ENCODE measurements around the gene GPC3.

The GPC3 gene

DNA sequence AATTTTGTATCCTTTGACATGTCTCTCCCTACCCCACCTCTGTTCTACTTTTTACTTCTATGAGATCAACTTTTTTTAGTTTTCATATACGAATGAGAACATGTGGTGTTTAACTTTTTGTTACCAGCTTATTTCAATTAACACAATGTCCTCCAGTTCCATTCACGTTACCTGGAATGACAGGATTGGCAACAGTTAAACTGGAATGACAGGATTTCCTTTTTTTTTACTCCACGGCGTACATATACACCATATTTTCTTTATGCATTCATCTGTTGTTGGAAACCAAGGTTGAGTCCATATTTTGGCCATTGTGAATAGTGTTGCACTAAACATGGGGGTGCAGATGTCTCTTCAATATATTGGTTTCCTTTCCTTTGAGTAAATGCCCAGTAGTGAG lies 398.3 kb downstream of the GPC3 start:
- DNase-seq (ENCODE audit: low read depth): no peak
- no peak overlapping the region for H3K4me3 ChIP-seq (ENCODE audit: low read depth, low read length)
- TF ChIP-seq, protein P1, sequence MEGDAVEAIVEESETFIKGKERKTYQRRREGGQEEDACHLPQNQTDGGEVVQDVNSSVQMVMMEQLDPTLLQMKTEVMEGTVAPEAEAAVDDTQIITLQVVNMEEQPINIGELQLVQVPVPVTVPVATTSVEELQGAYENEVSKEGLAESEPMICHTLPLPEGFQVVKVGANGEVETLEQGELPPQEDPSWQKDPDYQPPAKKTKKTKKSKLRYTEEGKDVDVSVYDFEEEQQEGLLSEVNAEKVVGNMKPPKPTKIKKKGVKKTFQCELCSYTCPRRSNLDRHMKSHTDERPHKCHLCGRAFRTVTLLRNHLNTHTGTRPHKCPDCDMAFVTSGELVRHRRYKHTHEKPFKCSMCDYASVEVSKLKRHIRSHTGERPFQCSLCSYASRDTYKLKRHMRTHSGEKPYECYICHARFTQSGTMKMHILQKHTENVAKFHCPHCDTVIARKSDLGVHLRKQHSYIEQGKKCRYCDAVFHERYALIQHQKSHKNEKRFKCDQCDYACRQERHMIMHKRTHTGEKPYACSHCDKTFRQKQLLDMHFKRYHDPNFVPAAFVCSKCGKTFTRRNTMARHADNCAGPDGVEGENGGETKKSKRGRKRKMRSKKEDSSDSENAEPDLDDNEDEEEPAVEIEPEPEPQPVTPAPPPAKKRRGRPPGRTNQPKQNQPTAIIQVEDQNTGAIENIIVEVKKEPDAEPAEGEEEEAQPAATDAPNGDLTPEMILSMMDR (IDR thresholded peaks at IDR 0.05; ENCODE audit: low read depth, low read length, missing control alignments): no peak

DNA sequence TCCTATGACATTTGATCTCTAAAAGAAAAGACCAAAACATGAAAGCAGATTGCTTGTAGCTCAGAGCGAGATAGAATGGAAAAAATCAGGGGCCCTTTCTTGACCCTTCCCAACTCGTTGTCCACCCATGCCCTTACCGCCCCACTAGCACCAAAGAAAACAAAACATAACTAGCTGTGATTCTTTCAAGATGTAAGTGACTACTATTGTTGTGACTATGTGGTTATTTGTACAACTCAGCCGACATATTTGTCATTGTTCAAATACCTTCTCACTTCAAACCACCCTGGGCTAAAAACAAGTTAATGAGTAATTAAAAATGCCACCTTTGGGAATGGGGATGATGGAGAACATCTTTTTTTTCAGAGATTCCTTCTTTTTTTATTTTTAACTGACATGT lies 399.0 kb downstream of the GPC3 start:
- no peak overlapping the region for H3K4me3 ChIP-seq (ENCODE audit: low read depth, low read length)
- DNase-seq (ENCODE audit: low read depth): no peak
- TF ChIP-seq, protein P1 (IDR thresholded peaks at IDR 0.05; ENCODE audit: low read depth, low read length, missing control alignments): no peak

DNA sequence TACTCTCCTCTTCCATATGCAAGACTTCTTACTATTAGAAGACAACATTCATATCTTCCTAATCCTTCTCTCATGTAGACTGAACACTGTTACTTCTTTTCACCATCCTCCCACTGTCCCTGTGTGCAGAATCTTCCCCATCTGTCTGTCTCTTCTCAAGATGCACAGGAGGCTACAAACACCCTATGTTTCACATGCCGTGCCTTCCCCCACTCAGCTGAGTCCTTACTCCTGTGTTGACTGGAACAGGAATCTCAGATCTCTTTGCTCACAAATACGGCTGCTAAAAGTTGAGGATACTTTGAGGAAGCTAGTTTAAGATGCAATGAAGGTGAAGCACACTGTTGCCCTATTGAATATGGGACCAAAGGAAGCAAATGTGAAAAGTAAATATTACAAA lies 401.6 kb downstream of the GPC3 start:
- no peak for DNase-seq (ENCODE audit: low read depth)
- TF ChIP-seq, protein P1 (IDR thresholded peaks at IDR 0.05; ENCODE audit: low read depth, low read length, missing control alignments): no peak
- no peak overlapping the region for H3K4me3 ChIP-seq (ENCODE audit: low read depth, low read length)

DNA sequence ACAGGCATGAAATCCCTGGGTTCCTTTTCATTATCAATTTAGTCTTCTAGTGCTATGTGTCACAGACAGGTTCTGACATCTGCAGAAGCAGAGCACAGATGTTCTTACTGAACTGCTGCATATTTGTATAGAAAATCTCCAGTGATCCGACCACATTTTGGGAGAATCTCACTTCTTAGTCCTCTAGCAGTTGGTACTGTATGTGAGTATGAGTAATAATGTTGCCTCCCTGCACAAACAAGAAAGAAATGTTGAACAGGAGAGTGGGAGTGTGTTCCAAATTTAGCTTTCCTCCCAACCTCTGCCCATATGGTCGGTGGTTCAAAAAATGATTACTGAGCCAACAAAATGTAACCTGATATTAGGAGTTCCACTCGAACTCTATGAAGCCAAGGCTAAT lies 404.8 kb downstream of the GPC3 start:
- no peak overlapping the region for H3K4me3 ChIP-seq (ENCODE audit: low read depth, low read length)
- no peak for DNase-seq (ENCODE audit: low read depth)
- TF ChIP-seq, protein P1 (IDR thresholded peaks at IDR 0.05; ENCODE audit: low read depth, low read length, missing control alignments): no peak

DNA sequence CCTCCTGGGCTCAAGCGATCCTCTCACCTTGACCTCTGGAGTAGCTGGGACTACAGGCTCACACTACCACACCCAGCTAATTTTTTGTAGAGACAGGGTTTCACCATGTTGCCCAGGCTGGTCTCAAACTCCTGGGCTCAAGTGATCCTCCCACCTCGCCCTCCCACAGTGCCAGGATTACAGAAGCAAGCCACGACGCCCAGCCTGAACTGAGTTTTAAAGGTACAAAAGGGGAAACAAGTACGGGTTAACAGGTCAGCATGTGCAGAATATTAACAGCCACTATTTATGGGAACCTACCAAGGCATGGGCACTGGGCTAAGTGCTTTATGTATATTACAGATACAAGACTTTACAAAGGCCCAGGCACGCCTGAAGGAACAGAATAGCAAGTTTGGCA lies 405.8 kb downstream of the GPC3 start:
- H3K4me3 ChIP-seq (ENCODE audit: low read depth, low read length): no peak overlapping the region
- DNase-seq (ENCODE audit: low read depth): no peak
- TF ChIP-seq, protein P1 (IDR thresholded peaks at IDR 0.05; ENCODE audit: low read depth, low read length, missing control alignments): no peak

DNA sequence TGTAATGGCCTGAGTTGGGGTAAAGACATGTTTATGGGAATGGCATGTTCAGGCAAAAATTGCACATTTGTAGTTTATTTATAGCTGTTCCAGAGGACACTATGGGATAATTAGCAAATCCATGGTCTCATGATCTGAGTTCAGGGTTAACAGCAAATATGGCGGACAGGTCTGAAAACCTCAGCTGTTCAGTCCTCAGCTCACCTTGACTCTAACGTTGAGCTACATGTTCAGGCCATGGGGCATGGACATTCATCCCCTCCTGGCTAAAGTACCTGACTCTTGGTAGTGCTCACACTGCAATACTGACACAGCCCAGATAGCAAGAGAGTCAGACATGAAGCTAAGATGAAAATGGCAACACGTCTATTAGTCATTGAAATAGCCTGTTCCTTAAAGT lies 408.5 kb downstream of the GPC3 start:
- H3K4me3 ChIP-seq (ENCODE audit: low read depth, low read length): no peak overlapping the region
- no peak for DNase-seq (ENCODE audit: low read depth)
- TF ChIP-seq, protein P1 (IDR thresholded peaks at IDR 0.05; ENCODE audit: low read depth, low read length, missing control alignments): no peak

DNA sequence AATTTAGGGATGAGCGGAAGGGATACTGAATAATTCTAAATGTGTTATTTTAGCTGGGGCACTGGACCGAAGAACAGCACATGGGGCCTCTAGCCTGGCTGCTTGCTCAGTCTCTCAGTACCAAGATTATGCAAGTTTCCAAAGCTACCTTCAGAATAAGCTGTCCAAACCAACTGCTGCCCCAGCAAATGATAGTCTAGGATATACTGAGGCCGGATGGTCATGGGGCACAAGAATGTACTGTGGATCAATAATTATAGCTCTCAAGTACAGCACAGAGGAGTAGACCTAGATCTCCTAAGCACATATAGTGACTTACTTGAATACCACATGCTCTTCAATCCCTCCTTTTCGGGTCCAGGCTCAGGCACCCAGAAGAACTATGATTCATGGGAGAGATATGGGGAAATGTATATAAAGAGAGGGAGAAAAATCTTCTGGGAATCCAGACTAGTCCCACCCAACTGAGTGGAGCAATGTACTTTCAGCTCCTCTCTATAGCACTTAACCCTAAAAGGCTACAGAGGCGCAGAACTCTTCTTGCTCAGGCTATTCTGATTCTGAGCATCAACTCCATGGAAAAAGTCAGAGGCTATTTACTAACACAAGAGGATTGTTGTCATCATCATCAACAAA lies 409.8 kb downstream of the GPC3 start:
- TF ChIP-seq, protein P1 (IDR thresholded peaks at IDR 0.05; ENCODE audit: low read depth, low read length, missing control alignments): no peak
- no peak for DNase-seq (ENCODE audit: low read depth)
- H3K4me3 ChIP-seq (ENCODE audit: low read depth, low read length): no peak overlapping the region
